HepG2 (cell line): Measurements from ENCODE around the gene DOK7. TPM values are rescaled to one million over a fixed set of nuclear protein-coding genes. Genes with fewer than 3 reads are reported as not detected.

Experiments
- AHR ChIP-seq: IDR thresholded peaks from 2 replicates; pipeline ENCODE4 v1.6.1; 2018; ENCODE audit warnings: missing genetic modification reagents, missing compliant biosample characterization
- ARID4A ChIP-seq: sonication (generic); formaldehyde crosslinking; IDR thresholded peaks from 2 replicates; pipeline ENCODE4 v1.5.0; 2020; ENCODE audit warnings: mild to moderate bottlenecking, missing genetic modification reagents, borderline replicate concordance
- ERF ChIP-seq: IDR thresholded peaks from 2 replicates; pipeline ENCODE4 v1.6.1; 2018; ENCODE audit warnings: missing biosample characterization, missing genetic modification reagents
- FOSL2 ChIP-seq: sonication (generic); formaldehyde crosslinking; IDR thresholded peaks from 2 replicates; pipeline ENCODE4 v1.4.0; 2020; ENCODE audit warnings: missing genetic modification reagents
- FOXA1 ChIP-seq, 2 experiments: fragments of 450-650 bp in 1 of 2; sonication (generic) in 1 of 2; formaldehyde crosslinking in 1 of 2; IDR thresholded peaks; 2 replicates each; pipeline versions ENCODE4 v1.4.0 to v1.6.1; 2016 to 2020; ENCODE audit warnings: missing genetic modification reagents in 1 of 2
- GPBP1L1 ChIP-seq: sonication (generic); formaldehyde crosslinking; IDR thresholded peaks from 2 replicates; pipeline ENCODE4 v1.5.0; 2020; ENCODE audit warnings: mild to moderate bottlenecking, missing genetic modification reagents
- IKZF5 ChIP-seq: IDR thresholded peaks from 2 replicates; pipeline ENCODE4 v1.6.1; 2018; ENCODE audit warnings: missing genetic modification reagents, mild to moderate bottlenecking, missing compliant biosample characterization
- KDM2A ChIP-seq: sonication (generic); formaldehyde crosslinking; IDR thresholded peaks from 2 replicates; pipeline ENCODE4 v1.4.0; 2020; ENCODE audit warnings: low read depth, missing genetic modification reagents, borderline replicate concordance
- KLF15 ChIP-seq: sonication (generic); formaldehyde crosslinking; IDR thresholded peaks from 2 replicates; pipeline ENCODE4 v1.8.1; 2023; ENCODE audit warnings: borderline replicate concordance, mild to moderate bottlenecking, inconsistent platforms, missing genetic modification reagents, mixed read lengths
- SIN3B ChIP-seq: fragments of 150-350 bp; IDR thresholded peaks from 2 replicates; pipeline ENCODE4 v1.6.1; 2014; ENCODE audit warnings: low read length
- SIX4 ChIP-seq: sonication (generic); formaldehyde crosslinking; IDR thresholded peaks from 2 replicates; pipeline ENCODE4 v1.4.0; 2020; ENCODE audit warnings: missing genetic modification reagents
- TAF15 ChIP-seq: fragments of 200-400 bp; formaldehyde crosslinking; IDR thresholded peaks from one replicate; pipeline ENCODE4 v1.6.1; 2018; ENCODE audit warnings: mild to moderate bottlenecking, low read depth, low read length; ENCODE audit not compliant: poor library complexity, severe bottlenecking
- TBL1XR1 ChIP-seq: fragments of 150-350 bp; IDR thresholded peaks from 2 replicates; pipeline ENCODE4 v1.6.1; 2014; ENCODE audit warnings: borderline replicate concordance, low read length; ENCODE audit not compliant: partially characterized antibody
- ZIK1 ChIP-seq: sonication (generic); formaldehyde crosslinking; IDR thresholded peaks from 2 replicates; pipeline ENCODE4 v1.5.0; 2020; ENCODE audit warnings: mild to moderate bottlenecking, low read depth, missing genetic modification reagents, borderline replicate concordance
- ZNF224 ChIP-seq: sonication (generic); formaldehyde crosslinking; IDR thresholded peaks from 2 replicates; pipeline ENCODE4 v1.5.0; 2020; ENCODE audit warnings: mild to moderate bottlenecking, missing genetic modification reagents
- ZNF460 ChIP-seq: sonication (generic); formaldehyde crosslinking; IDR thresholded peaks from 2 replicates; pipeline ENCODE4 v1.5.1; 2020; ENCODE audit warnings: missing genetic modification reagents, mild to moderate bottlenecking, borderline replicate concordance
- ZNF546 ChIP-seq: sonication (generic); formaldehyde crosslinking; conservative IDR thresholded peaks from 2 replicates; pipeline ENCODE4 v1.8.1; 2023; ENCODE audit warnings: mild to moderate bottlenecking, missing genetic modification reagents
- ZNF713 ChIP-seq: sonication (generic); formaldehyde crosslinking; IDR thresholded peaks from 2 replicates; pipeline ENCODE4 v1.4.0; 2020; ENCODE audit warnings: mild to moderate bottlenecking, missing genetic modification reagents
- ZNF773 ChIP-seq: sonication (generic); formaldehyde crosslinking; IDR thresholded peaks from 2 replicates; pipeline ENCODE4 v1.4.0; 2020; ENCODE audit warnings: missing genetic modification reagents, borderline replicate concordance
- ZNF777 ChIP-seq: sonication (generic); formaldehyde crosslinking; IDR thresholded peaks from 2 replicates; pipeline ENCODE4 v1.4.0; 2020; ENCODE audit warnings: missing genetic modification reagents
- polyA plus RNA-seq, 8 experiments: library from polyadenylated mRNA; depleted of rRNA in 3 of 8; stranded (reverse) in 7 of 8; unstranded in 1 of 8; fragments of >200 nt; fragmentation: Illumina TruSeq in 4 of 8; extraction: Trizol in 4 of 8; gene quantifications; 2 replicates each; pipeline versions ENCODE4 v1.2.1 to v1.2.3, GENCODE V29; 2011 to 2016; ENCODE audit warnings: low read depth in 4 of 8, missing spikeins in 1 of 8, mixed read lengths in 1 of 8; ENCODE audit not compliant: insufficient read depth in 1 of 8
- total RNA-seq, 5 experiments: library from RNA; depleted of rRNA; stranded (reverse); fragments of >200 nt; fragmentation: Illumina TruSeq; extraction: Trizol; gene quantifications; 2 replicates each; pipeline ENCODE4 v1.2.3, GENCODE V29; 2016; ENCODE audit warnings: low read depth in 1 of 5

DOK7 gene
- total and polyA plus RNA-seq, 2 of the 13 experiments (the other 11 are each of a cell fraction or from before 2014, with no cell fraction given), result 0.03 to 0.07 TPM

GRCh38 chr4:3442959-3443749, 20.0 kb upstream of the DOK7 start (continued):
- TF ChIP-seq FOSL2 (CRISPR knock-in tag) (0 out of 2 replicates have a peak, but pooled peaks have one; percentile 7), ZNF777 (CRISPR knock-in tag) (peak; percentile 59; the same call in 1 of the 2 replicates), ZNF773 (CRISPR knock-in tag) (no peak), AHR (CRISPR knock-in tag) (no peak), ERF (CRISPR knock-in tag) (peak; percentile 34; the same call in 1 of the 2 replicates), TAF15 (no peak), KLF15 (0 out of 2 replicates have a peak, but pooled peaks have one; percentile 75), FOXA1 (IDR thresholded peaks at IDR 0.05) (no peak), FOXA1 (CRISPR knock-in tag; IDR thresholded peaks at IDR 0.05) (0 out of 2 replicates have a peak, but pooled peaks have one; percentile 9), ZNF460 (no peak), GPBP1L1 (CRISPR knock-in tag) (no peak), ZNF224 (CRISPR knock-in tag) (peak; percentile 5; the same call in 1 of the 2 replicates), ZNF546 (no peak; the same call in 1 of the 2 replicates), SIN3B (no peak), TBL1XR1 (no peak), ARID4A (peak; percentile 62; the same call in 1 of the 2 replicates), ZIK1 (CRISPR knock-in tag) (peak; percentile 44; the same call in 1 of the 2 replicates), KDM2A (CRISPR knock-in tag) (peak; percentile 60), ZNF713 (CRISPR knock-in tag) (no peak), SIX4 (CRISPR knock-in tag) (no peak; the same call in 1 of the 2 replicates), IKZF5 (CRISPR knock-in tag) (peak; percentile 42; the same call in 1 of the 2 replicates)
